Sigmoid colon (tissue), 4 donors: Measurements from ENCODE around the gene IL9R.

Experiments used
- EP300 ChIP-seq, 4 donors: sonication (generic); formaldehyde crosslinking; IDR thresholded peaks; one replicate each; pipeline ENCODE4 v1.6.1; 2017; ENCODE audit warnings: antibody characterized with exemption in 4 of 4
- POLR2AphosphoS5 ChIP-seq, 4 donors: sonication (generic); formaldehyde crosslinking; IDR thresholded peaks; one replicate each; pipeline ENCODE4 v1.6.1; 2017; ENCODE audit warnings: antibody characterized with exemption in 4 of 4
- TF ChIP-seq, protein P1 (sequence below), 4 experiments: fragments of 450-650 bp in 3 of 4; fragments of 200-600 bp in 1 of 4; IDR thresholded peaks; one replicate each; pipeline ENCODE4 v1.5.1; 2016 to 2019; ENCODE audit warnings: antibody characterized with exemption in 4 of 4, mild to moderate bottlenecking in 3 of 4, moderate library complexity in 2 of 4

DNA sequence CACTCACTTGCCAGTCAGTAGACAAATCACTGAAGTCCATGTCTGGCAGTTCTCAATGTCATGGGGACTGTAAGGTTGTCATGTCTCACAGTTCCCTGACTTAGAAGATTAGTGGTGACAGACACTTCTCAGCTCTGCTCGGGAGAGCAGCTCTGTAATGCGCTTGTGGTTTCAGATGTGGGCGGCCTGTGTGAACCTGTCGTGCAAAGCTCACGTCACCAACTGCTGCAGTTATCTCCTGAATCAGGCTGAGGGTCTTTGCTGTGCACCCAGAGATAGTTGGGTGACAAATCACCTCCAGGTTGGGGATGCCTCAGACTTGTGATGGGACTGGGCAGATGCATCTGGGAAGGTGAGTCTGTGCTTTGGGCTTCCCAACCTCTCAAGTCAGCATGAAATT, at the start of gene IL9R:
- TF ChIP-seq, protein P1, sequence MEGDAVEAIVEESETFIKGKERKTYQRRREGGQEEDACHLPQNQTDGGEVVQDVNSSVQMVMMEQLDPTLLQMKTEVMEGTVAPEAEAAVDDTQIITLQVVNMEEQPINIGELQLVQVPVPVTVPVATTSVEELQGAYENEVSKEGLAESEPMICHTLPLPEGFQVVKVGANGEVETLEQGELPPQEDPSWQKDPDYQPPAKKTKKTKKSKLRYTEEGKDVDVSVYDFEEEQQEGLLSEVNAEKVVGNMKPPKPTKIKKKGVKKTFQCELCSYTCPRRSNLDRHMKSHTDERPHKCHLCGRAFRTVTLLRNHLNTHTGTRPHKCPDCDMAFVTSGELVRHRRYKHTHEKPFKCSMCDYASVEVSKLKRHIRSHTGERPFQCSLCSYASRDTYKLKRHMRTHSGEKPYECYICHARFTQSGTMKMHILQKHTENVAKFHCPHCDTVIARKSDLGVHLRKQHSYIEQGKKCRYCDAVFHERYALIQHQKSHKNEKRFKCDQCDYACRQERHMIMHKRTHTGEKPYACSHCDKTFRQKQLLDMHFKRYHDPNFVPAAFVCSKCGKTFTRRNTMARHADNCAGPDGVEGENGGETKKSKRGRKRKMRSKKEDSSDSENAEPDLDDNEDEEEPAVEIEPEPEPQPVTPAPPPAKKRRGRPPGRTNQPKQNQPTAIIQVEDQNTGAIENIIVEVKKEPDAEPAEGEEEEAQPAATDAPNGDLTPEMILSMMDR (IDR thresholded peaks at IDR 0.05), result no peak
- TF ChIP-seq POLR2AphosphoS5 (IDR thresholded peaks at IDR 0.05) (no peak), EP300 (IDR thresholded peaks at IDR 0.05) (no peak)
